Prostate gland (tissue), 2 donors: Measurements from ENCODE around the gene CDT1. TPM values are rescaled to one million over a fixed set of nuclear protein-coding genes. Genes with fewer than 3 reads are reported as not detected.

Source experiments
- DNase-seq: peaks from one replicate; pipeline ENCODE4 v3.0.0-alpha.2; 2019; ENCODE audit warnings: low spot score
- H3K27ac ChIP-seq, 2 donors: fragments of 200-600 bp; sonication (generic); 2 replicates each; pipeline ENCODE4 v1.5.1; 2017 to 2019
- H3K27me3 ChIP-seq: fragments of 200-600 bp; sonication (generic); replicated peaks from 2 replicates; pipeline ENCODE4 v1.5.1; 2019; ENCODE audit not compliant: insufficient read depth
- H3K36me3 ChIP-seq, 2 donors: fragments of 200-600 bp; sonication (generic); 1 replicate in 1 of 2; 2 replicates in 1 of 2; pipeline versions ENCODE4 v1.5.1 to v1.8.1; 2017 to 2019
- H3K4me1 ChIP-seq: fragments of 200-600 bp; sonication (generic); replicated peaks from 2 replicates; pipeline ENCODE4 v1.5.1; 2019
- H3K4me3 ChIP-seq, 2 donors: fragments of 200-600 bp; sonication (generic); 2 replicates each; pipeline ENCODE4 v1.5.1; 2017 to 2019
- H3K9me3 ChIP-seq: fragments of 200-600 bp; sonication (generic); 2 replicates; pipeline ENCODE4 v1.5.1; 2017
- CTCF ChIP-seq, 4 experiments: fragments of 200-600 bp in 2 of 4; fragments of 450-650 bp in 2 of 4; sonication (generic) in 2 of 4; IDR thresholded peaks; 1 replicate in 3 of 4; 2 replicates in 1 of 4; pipeline ENCODE4 v1.5.1; 2016 to 2019; ENCODE audit warnings: antibody characterized with exemption in 4 of 4, mild to moderate bottlenecking in 2 of 4, moderate library complexity in 2 of 4
- POLR2A ChIP-seq: fragments of 450-650 bp; IDR thresholded peaks from one replicate; pipeline ENCODE4 v1.6.1; 2016; ENCODE audit warnings: antibody characterized with exemption, mild to moderate bottlenecking
- POLR2AphosphoS5 ChIP-seq: sonication (generic); formaldehyde crosslinking; IDR thresholded peaks from one replicate; pipeline ENCODE4 v1.6.1; 2017; ENCODE audit warnings: antibody characterized with exemption
- WGBS: methylation state at CpG from one replicate; pipeline ENCODE4 v1.1.5; 2018; 5-methylcytosine and 5-hydroxymethylcytosine counted together
- intact Hi-C: fragments of 100-400 bp; cut with DNase I; formaldehyde crosslinking; loops from one replicate; pipeline ENCODE4 v1.14.2; 2022
- total RNA-seq, 2 donors: library from RNA; depleted of rRNA; stranded (reverse); fragments of >200 nt; gene quantifications; one replicate each; pipeline ENCODE4 v1.1.0, GENCODE V29; 2016

CDT1 gene
- total RNA-seq, 2 donors from 2014 or later = 4.3 to 7.6 TPM

- no peaks in the 10 kb centered on the region for H3K9me3 ChIP-seq
- no peaks in the 10 kb centered on the region for H3K27me3 ChIP-seq
- no peak overlapping the region for H3K4me3 ChIP-seq
- DNase-seq = no peak
- TF ChIP-seq POLR2AphosphoS5 (no peak), CTCF (IDR thresholded peaks at IDR 0.05) (no peak), POLR2A (no peak)
- intact Hi-C loops = no loop called here
- peaks cover 0 to 7% of the 10 kb centered on the region in 2 donors for H3K36me3 ChIP-seq
- H3K4me1 ChIP-seq = no peaks in the 10 kb centered on the region
- no peak overlapping the region for H3K27ac ChIP-seq
- 90% methylated on average over 24 of the region's 24 CpGs for WGBS
Observed at GRCh38 chr16:88839745-88840599, 36.4 kb downstream of the CDT1 start.

GRCh38 chr16:88840600-88841215 lies 37.1 kb downstream of the CDT1 start:
- 93% methylated on average over 25 of the region's 30 CpGs for WGBS
- H3K36me3 ChIP-seq = peaks cover 0 to 7% of the 10 kb centered on the region in 2 donors

GRCh38 chr16:88841521-88842307 lies 38.1 kb downstream of the CDT1 start:
- H3K4me3 ChIP-seq = no peak overlapping the region
- TF ChIP-seq CTCF (IDR thresholded peaks at IDR 0.05) (no peak), POLR2A (no peak), POLR2AphosphoS5 (no peak)
- no peaks in the 10 kb centered on the region for H3K9me3 ChIP-seq
- H3K4me1 ChIP-seq = no peaks in the 10 kb centered on the region
- H3K36me3 ChIP-seq = peaks cover 0 to 7% of the 10 kb centered on the region in 2 donors
- H3K27me3 ChIP-seq = no peaks in the 10 kb centered on the region
- no peak for DNase-seq
- WGBS = 93% methylated on average over 38 of the region's 40 CpGs
- intact Hi-C loops = no loop called here
- no peak overlapping the region for H3K27ac ChIP-seq

More at GRCh38 chr16:88840600-88841215, 37.1 kb downstream of the CDT1 start:
- H3K27ac ChIP-seq = no peak overlapping the region
- no peak overlapping the region for H3K4me3 ChIP-seq
- no peak for DNase-seq
- intact Hi-C loops = no loop called here
- TF ChIP-seq POLR2AphosphoS5 (no peak), POLR2A (no peak), CTCF (IDR thresholded peaks at IDR 0.05) (no peak)
- H3K27me3 ChIP-seq = no peaks in the 10 kb centered on the region
- H3K4me1 ChIP-seq = no peaks in the 10 kb centered on the region
- no peaks in the 10 kb centered on the region for H3K9me3 ChIP-seq

- no peak overlapping the region for H3K27ac ChIP-seq
- TF ChIP-seq CTCF (IDR thresholded peaks at IDR 0.05) (no peak), POLR2A (no peak), POLR2AphosphoS5 (no peak)
- no peaks in the 10 kb centered on the region for H3K9me3 ChIP-seq
- no peaks in the 10 kb centered on the region for H3K27me3 ChIP-seq
- no peak for DNase-seq
- peaks cover 0 to 7% of the 10 kb centered on the region in 2 donors for H3K36me3 ChIP-seq
- WGBS = 87% methylated on average over 15 of the region's 15 CpGs
- H3K4me1 ChIP-seq = no peaks in the 10 kb centered on the region
- no peak overlapping the region for H3K4me3 ChIP-seq
- intact Hi-C loops = no loop called here
Observed at GRCh38 chr16:88842308-88842756, 38.7 kb downstream of the CDT1 start.
